Activated CD4-positive, alpha-beta memory T cell treated with anti-CD3 and anti-CD28 coated beads for 36 hours (primary cell): ENCODE measurements around the gene ANKDD1A. TPM values are rescaled to one million over a fixed set of nuclear protein-coding genes. Genes with fewer than 3 reads are reported as not detected.

Source experiments
- CTCF ChIA-PET: fragments of 350-600 bp; sonication (Branson Sonifier 250); formaldehyde crosslinking; loops from one replicate; lab custom pipeline; 2021; ENCODE audit warnings: antibody characterized with exemption, inconsistent platforms; lab: Charles Lee
- POLR2A ChIA-PET: fragments of 350-600 bp; sonication (Branson Sonifier 250); formaldehyde crosslinking; loops from one replicate; lab custom pipeline; 2021; ENCODE audit warnings: antibody characterized with exemption; lab: Charles Lee
- DNase-seq: peaks from one replicate; pipeline ENCODE4 v3.0.0-alpha.2; 2020
- H3K27ac Mint-ChIP-seq: one replicate; pipeline ENCODE4 v1.8.0; 2021; ENCODE audit warnings: mixed read lengths
- H3K27me3 Mint-ChIP-seq: one replicate; pipeline ENCODE4 v1.8.0; 2021; ENCODE audit warnings: mixed read lengths
- H3K36me3 Mint-ChIP-seq: one replicate; pipeline ENCODE4 v1.8.0; 2021; ENCODE audit warnings: mixed read lengths
- H3K4me1 Mint-ChIP-seq: one replicate; pipeline ENCODE4 v1.8.0; 2021; ENCODE audit warnings: low read depth, mixed read lengths
- H3K4me3 Mint-ChIP-seq: one replicate; pipeline ENCODE4 v1.8.0; 2021; ENCODE audit warnings: mild to moderate bottlenecking, mixed read lengths
- H3K9me3 Mint-ChIP-seq: one replicate; pipeline ENCODE4 v1.8.0; 2021; ENCODE audit warnings: mixed read lengths
- intact Hi-C: fragments of 100-400 bp; cut with micrococcal nuclease; formaldehyde crosslinking; loops from one replicate; pipeline ENCODE4 v1.15.1; 2023
- total RNA-seq, 2 experiments: library from RNA; stranded (reverse); gene quantifications; one replicate each; pipeline ENCODE4 v1.2.3, GENCODE V29; 2021

The ANKDD1A gene
- total RNA-seq, 2 experiments from 2014 or later: 6.3 to 6.6 TPM

GRCh38 chr15:64982472-64982871 is 70.8 kb downstream of the ANKDD1A start:
- intact Hi-C loops: no loop called here
- Mint-ChIP-seq H3K27me3 (no peaks in the 10 kb centered on the region), H3K4me1 (peaks cover 23% of the 10 kb centered on the region), H3K27ac (no peak overlapping the region), H3K4me3 (no peak overlapping the region), H3K9me3 (no peaks in the 10 kb centered on the region), H3K36me3 (peaks cover 12% of the 10 kb centered on the region)
- ChIA-PET CTCF (interaction anchor here (1.2 kb wide), 1 partner anchor 12 kb away, joined by 4 read pairs; no protein-coding TSS in a partner anchor), POLR2A (no interaction called here)
- no peak for DNase-seq

- ChIA-PET POLR2A (no interaction called here), CTCF (interaction anchor here (0.9 to 1.1 kb wide), 2 partner anchors 48 to 194 kb away, joined by 3 read pairs; no protein-coding TSS in a partner anchor)
- no peak overlapping the region for H3K27ac Mint-ChIP-seq
- H3K36me3 Mint-ChIP-seq: peaks cover 5% of the 10 kb centered on the region
- H3K4me1 Mint-ChIP-seq: peaks cover 31% of the 10 kb centered on the region
- no peak overlapping the region for H3K4me3 Mint-ChIP-seq
- intact Hi-C loops: no loop called here
- DNase-seq: no peak
- no peaks in the 10 kb centered on the region for H3K27me3 Mint-ChIP-seq
- no peaks in the 10 kb centered on the region for H3K9me3 Mint-ChIP-seq
These were observed 73.8 kb downstream of the ANKDD1A start for GRCh38 chr15:64985366-64986033.

- no peak overlapping the region for H3K27ac Mint-ChIP-seq
- H3K9me3 Mint-ChIP-seq: no peaks in the 10 kb centered on the region
- intact Hi-C loops: no loop called here
- DNase-seq: no peak
- POLR2A ChIA-PET: no interaction called here
- peaks cover 2% of the 10 kb centered on the region for H3K36me3 Mint-ChIP-seq
- peaks cover 34% of the 10 kb centered on the region for H3K4me1 Mint-ChIP-seq
- CTCF ChIA-PET: no interaction called here
- no peaks in the 10 kb centered on the region for H3K27me3 Mint-ChIP-seq
- peak overlapping the region; percentile 42 for H3K4me3 Mint-ChIP-seq
These were observed 75.4 kb downstream of the ANKDD1A start for GRCh38 chr15:64987136-64987535.

GRCh38 chr15:64989416-64990167 is 77.9 kb downstream of the ANKDD1A start, which contains the start of gene SPG21:
SPG21 (minus strand) TSS chr15:64989914; CDS start chr15:64983569, 6,345 bp downstream.
- intact Hi-C loops: loop anchor here (1.0 to 5.0 kb wide), 3 partner anchors 40 to 196 kb away; partner anchors contain the start of genes CLPX and MTFMT
- H3K4me1 Mint-ChIP-seq: peaks cover 35% of the 10 kb centered on the region

GRCh38 chr15:64990168-64990470 is 78.4 kb downstream of the ANKDD1A start:
- Mint-ChIP-seq H3K9me3 (no peaks in the 10 kb centered on the region), H3K4me1 (peaks cover 32% of the 10 kb centered on the region), H3K27me3 (no peaks in the 10 kb centered on the region), H3K27ac (peak overlapping the region; percentile 81), H3K4me3 (peak overlapping the region; percentile 82), H3K36me3 (peaks cover 2% of the 10 kb centered on the region)
- POLR2A ChIA-PET: interaction anchor here (1.3 to 1.6 kb wide), 3 partner anchors 96 to 315 kb away, joined by 3 to 7 read pairs (median 5); partner anchors contain the start of gene PARP16
- intact Hi-C loops: loop anchor here (5.0 kb wide), 1 partner anchor 98 kb away; no protein-coding TSS in a partner anchor
- CTCF ChIA-PET: interaction anchor here (1.4 kb wide), 1 partner anchor 19 kb away, joined by 3 read pairs; no protein-coding TSS in a partner anchor
- DNase-seq: no peak

More at GRCh38 chr15:64989416-64990167, 77.9 kb downstream of the ANKDD1A start, which contains the start of gene SPG21:
- POLR2A ChIA-PET: interaction anchor here (1.2 to 1.6 kb wide), 4 partner anchors 11 to 315 kb away, joined by 3 to 7 read pairs (median 4); partner anchors contain the start of gene PARP16
- H3K36me3 Mint-ChIP-seq: peaks cover 2% of the 10 kb centered on the region
- H3K4me3 Mint-ChIP-seq: peak within 1 kb of the TSS; percentile 96
- no peaks in the 10 kb centered on the region for H3K27me3 Mint-ChIP-seq
- no peaks in the 10 kb centered on the region for H3K9me3 Mint-ChIP-seq
- peak; percentile 95 for DNase-seq
- CTCF ChIA-PET: interaction anchor here (0.6 to 1.4 kb wide), 2 partner anchors 19 to 36 kb away, joined by 3 read pairs; no protein-coding TSS in a partner anchor
- H3K27ac Mint-ChIP-seq: peak within 1 kb of the TSS; percentile 82

- intact Hi-C loops: loop anchor here (5.0 kb wide), 1 partner anchor 99 kb away; no protein-coding TSS in a partner anchor
- Mint-ChIP-seq H3K36me3 (peaks cover 2% of the 10 kb centered on the region), H3K9me3 (no peaks in the 10 kb centered on the region), H3K4me1 (peaks cover 24% of the 10 kb centered on the region), H3K4me3 (peak overlapping the region; percentile 7), H3K27me3 (no peaks in the 10 kb centered on the region), H3K27ac (no peak overlapping the region)
- CTCF ChIA-PET: no interaction called here
- DNase-seq: no peak
- POLR2A ChIA-PET: no interaction called here
These were observed 79.9 kb downstream of the ANKDD1A start for GRCh38 chr15:64991536-64992135.

GRCh38 chr15:64993290-64993689 is 81.6 kb downstream of the ANKDD1A start:
- Mint-ChIP-seq H3K4me1 (peaks cover 11% of the 10 kb centered on the region), H3K27ac (no peak overlapping the region), H3K4me3 (no peak overlapping the region), H3K36me3 (peaks cover 2% of the 10 kb centered on the region), H3K27me3 (no peaks in the 10 kb centered on the region), H3K9me3 (no peaks in the 10 kb centered on the region)
- CTCF ChIA-PET: interaction anchor here (0.6 kb wide), 1 partner anchor 160 kb away, joined by 3 read pairs; no protein-coding TSS in a partner anchor
- no peak for DNase-seq
- POLR2A ChIA-PET: no interaction called here
- intact Hi-C loops: loop anchor here (5.0 kb wide), 1 partner anchor 101 kb away; no protein-coding TSS in a partner anchor

- peaks cover 5% of the 10 kb centered on the region for H3K4me1 Mint-ChIP-seq
- POLR2A ChIA-PET: no interaction called here
- no peaks in the 10 kb centered on the region for H3K36me3 Mint-ChIP-seq
- intact Hi-C loops: no loop called here
- no peaks in the 10 kb centered on the region for H3K27me3 Mint-ChIP-seq
- no peaks in the 10 kb centered on the region for H3K9me3 Mint-ChIP-seq
- H3K27ac Mint-ChIP-seq: no peak overlapping the region
- DNase-seq: no peak
- CTCF ChIA-PET: interaction anchor here (0.7 kb wide), 1 partner anchor 13 kb away, joined by 3 read pairs; no protein-coding TSS in a partner anchor
- no peak overlapping the region for H3K4me3 Mint-ChIP-seq
These were observed 85.4 kb downstream of the ANKDD1A start for GRCh38 chr15:64997066-64997465.

GRCh38 chr15:64997745-64998375 is 86.2 kb downstream of the ANKDD1A start:
- H3K36me3 Mint-ChIP-seq: peaks cover 2% of the 10 kb centered on the region
- H3K27me3 Mint-ChIP-seq: no peaks in the 10 kb centered on the region
- ChIA-PET CTCF (no interaction called here), POLR2A (no interaction called here)
- no peak for DNase-seq
- H3K4me3 Mint-ChIP-seq: no peak overlapping the region
- H3K27ac Mint-ChIP-seq: no peak overlapping the region
- H3K9me3 Mint-ChIP-seq: no peaks in the 10 kb centered on the region
- peaks cover 4% of the 10 kb centered on the region for H3K4me1 Mint-ChIP-seq
- intact Hi-C loops: no loop called here

- H3K27me3 Mint-ChIP-seq: no peaks in the 10 kb centered on the region
- no peaks in the 10 kb centered on the region for H3K4me1 Mint-ChIP-seq
- H3K27ac Mint-ChIP-seq: no peak overlapping the region
- intact Hi-C loops: no loop called here
- POLR2A ChIA-PET: interaction anchor here (0.6 kb wide), 1 partner anchor 271 kb away, joined by 4 read pairs; no protein-coding TSS in a partner anchor
- no peaks in the 10 kb centered on the region for H3K9me3 Mint-ChIP-seq
- H3K4me3 Mint-ChIP-seq: no peak overlapping the region
- no peak for DNase-seq
- CTCF ChIA-PET: no interaction called here
- H3K36me3 Mint-ChIP-seq: peaks cover 7% of the 10 kb centered on the region
These were observed 93.3 kb downstream of the ANKDD1A start for GRCh38 chr15:65004993-65005392.

GRCh38 chr15:65006876-65007275 is 95.2 kb downstream of the ANKDD1A start:
- CTCF ChIA-PET: no interaction called here
- POLR2A ChIA-PET: no interaction called here
- Mint-ChIP-seq H3K36me3 (peaks cover 9% of the 10 kb centered on the region), H3K4me1 (no peaks in the 10 kb centered on the region), H3K4me3 (no peak overlapping the region), H3K9me3 (no peaks in the 10 kb centered on the region), H3K27me3 (no peaks in the 10 kb centered on the region), H3K27ac (no peak overlapping the region)
- no peak for DNase-seq
- intact Hi-C loops: no loop called here
